LHCN-M2 (cell line): ENCODE data around the gene IGFBP4. TPM values are rescaled to one million over a fixed set of nuclear protein-coding genes. Genes with fewer than 3 reads are reported as not detected.

Experiments
- DNase-seq: peaks from one replicate; pipeline ENCODE4 v3.0.0-alpha.2; 2012; ENCODE audit warnings: low read depth
- total RNA-seq: library from RNA; depleted of rRNA; stranded (reverse); fragments of >200 nt; gene quantifications from 2 replicates; pipeline ENCODE4 v1.2.3, GENCODE V29; 2014

The IGFBP4 gene
- total RNA-seq, 1 experiment from 2014 or later = 55.3 TPM

GRCh38 chr17:40487371-40488020 is 44.2 kb downstream of the IGFBP4 start:
- no peak for DNase-seq

GRCh38 chr17:40490289-40490853 is 47.1 kb downstream of the IGFBP4 start:
- DNase-seq = peak; percentile 61

- no peak for DNase-seq
These were observed 47.7 kb downstream of the IGFBP4 start for GRCh38 chr17:40490982-40491381.

- no peak for DNase-seq
These were observed 48.2 kb downstream of the IGFBP4 start for GRCh38 chr17:40491486-40491885.

GRCh38 chr17:40493697-40494096 is 50.4 kb downstream of the IGFBP4 start:
- no peak for DNase-seq

GRCh38 chr17:40495140-40495539 is 51.9 kb downstream of the IGFBP4 start:
- DNase-seq = no peak

GRCh38 chr17:40496170-40496569 is 52.9 kb downstream of the IGFBP4 start:
- DNase-seq = no peak

GRCh38 chr17:40496634-40497420 is 53.6 kb downstream of the IGFBP4 start:
- DNase-seq = no peak

- DNase-seq = no peak
These were observed 54.4 kb downstream of the IGFBP4 start for GRCh38 chr17:40497695-40498094.

GRCh38 chr17:40498281-40499084 is 55.2 kb downstream of the IGFBP4 start:
- DNase-seq = no peak

- DNase-seq = peak; percentile 68
These were observed 56.4 kb downstream of the IGFBP4 start for GRCh38 chr17:40499551-40500189.

- DNase-seq = no peak
These were observed 56.9 kb downstream of the IGFBP4 start for GRCh38 chr17:40500190-40500589.

- DNase-seq = no peak
These were observed 57.5 kb downstream of the IGFBP4 start for GRCh38 chr17:40500709-40501108.

GRCh38 chr17:40501499-40501911 is 58.3 kb downstream of the IGFBP4 start, which contains the start of gene TNS4:
TSS of gene TNS4 (minus strand) at chr17:40501623. CDS start at chr17:40496425, 5,198 bp downstream.
- DNase-seq = no peak

- no peak for DNase-seq
These were observed 59.5 kb downstream of the IGFBP4 start for GRCh38 chr17:40502716-40503115.

GRCh38 chr17:40503154-40503553 is 59.9 kb downstream of the IGFBP4 start:
- no peak for DNase-seq

GRCh38 chr17:40506786-40507185 is 63.5 kb downstream of the IGFBP4 start:
- DNase-seq = no peak
